ENCODE results near the gene BAIAP2.
A peak's percentile ranks its signal among the peaks of the same experiment; 100 is the strongest.

The BAIAP2 gene

DNA sequence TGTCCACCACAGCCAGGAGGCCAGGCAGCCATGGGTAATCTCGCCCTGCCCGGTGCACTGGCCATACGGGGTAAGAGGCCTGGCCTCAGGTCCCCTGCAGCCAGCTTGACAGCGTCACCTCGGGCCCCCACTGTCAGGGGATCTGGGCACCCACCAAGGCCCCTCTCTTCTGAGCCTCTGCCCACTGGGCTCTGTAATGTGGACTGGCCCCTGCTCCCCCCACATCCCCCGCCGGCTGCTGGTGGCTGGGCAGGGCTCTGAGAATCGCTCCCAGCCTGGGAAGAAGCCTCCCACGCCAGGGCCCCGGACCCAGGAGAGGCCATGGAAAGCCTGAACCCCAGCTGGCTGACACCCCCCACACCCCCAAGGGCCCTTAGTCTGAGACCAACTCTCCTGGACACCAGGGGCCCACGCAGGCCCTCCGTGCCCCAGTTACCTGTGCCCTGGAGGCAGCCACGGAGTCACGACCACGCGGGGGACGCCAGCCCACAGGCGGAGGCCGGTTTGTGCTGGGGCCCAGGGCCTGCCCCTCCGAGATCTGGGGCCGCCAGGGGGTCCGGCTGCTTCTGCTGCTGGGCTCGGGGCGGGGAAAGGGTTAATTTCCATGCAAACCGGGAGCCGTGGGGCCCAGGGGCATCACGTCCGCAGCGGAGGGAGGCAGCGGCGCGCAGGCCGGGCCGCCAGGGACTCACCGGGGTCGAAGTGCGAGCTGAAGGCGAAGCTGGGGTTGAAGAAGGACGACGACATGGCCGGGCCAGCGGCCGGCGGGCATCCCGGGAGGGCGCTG is 130.5 kb downstream of the BAIAP2 start, which contains the start of gene PVALEF:
Gene PVALEF, plus strand, starts transcription at position 262 of the 787 bp plus-strand sequence. CDS start 15,720 bp downstream, outside the sequence.
- peak in 45 of 56 donors; percentile 37 to 86 (median 61) for DNase-seq

DNA sequence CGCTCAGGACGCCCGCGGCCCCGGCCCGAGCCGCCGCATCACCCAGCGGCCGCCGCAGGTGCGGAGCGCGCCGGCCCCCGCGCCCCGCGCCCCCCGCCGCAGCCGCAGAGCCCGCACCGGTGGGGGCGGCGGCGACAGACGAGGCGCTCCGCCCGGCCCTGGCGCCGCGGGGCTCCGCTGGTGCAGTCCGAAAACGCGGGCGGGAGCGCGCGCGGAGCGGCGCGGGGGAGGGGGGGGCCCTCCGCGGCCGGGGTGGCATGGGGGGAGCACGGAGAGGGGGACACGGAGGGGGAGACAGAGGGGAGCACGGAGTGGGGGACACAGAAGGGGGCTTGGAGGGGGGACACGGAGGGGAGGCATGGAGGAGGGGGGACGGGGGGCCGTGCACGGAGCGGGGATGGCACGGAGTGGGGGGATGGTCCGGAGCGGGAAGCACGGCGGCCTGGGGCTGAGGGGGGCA is 131.1 kb downstream of the BAIAP2 start, which contains the start of gene AATK:
Gene AATK, minus strand, starts transcription at position 189 of the 460 bp plus-strand sequence. CDS start 229 bp downstream, outside the sequence.
- DNase-seq: peak in 7 of 56 donors; percentile 16 to 40 (median 36)
